ENCODE measurements around the gene AIP.

The AIP gene

DNA sequence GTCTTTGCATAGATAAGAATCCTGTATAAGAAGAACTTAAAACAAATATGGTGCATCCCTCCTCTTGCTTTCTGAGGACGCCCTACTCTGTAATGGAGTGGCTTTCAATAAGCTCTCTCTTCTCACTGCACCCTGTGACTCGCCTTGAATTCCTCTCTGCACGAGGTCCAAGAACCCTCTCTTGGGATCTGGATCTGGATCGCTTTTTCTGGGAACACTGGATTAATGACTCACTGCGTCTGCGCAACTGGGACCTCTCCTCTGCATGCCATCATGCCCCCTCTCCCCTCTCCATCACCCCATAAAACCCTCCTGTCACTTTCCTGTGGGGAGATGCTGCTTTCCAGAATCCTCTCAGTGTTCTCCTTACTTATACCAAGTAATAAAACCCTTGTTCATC is 55.5 kb downstream of the AIP start:
- DNase-seq, result no peak

DNA sequence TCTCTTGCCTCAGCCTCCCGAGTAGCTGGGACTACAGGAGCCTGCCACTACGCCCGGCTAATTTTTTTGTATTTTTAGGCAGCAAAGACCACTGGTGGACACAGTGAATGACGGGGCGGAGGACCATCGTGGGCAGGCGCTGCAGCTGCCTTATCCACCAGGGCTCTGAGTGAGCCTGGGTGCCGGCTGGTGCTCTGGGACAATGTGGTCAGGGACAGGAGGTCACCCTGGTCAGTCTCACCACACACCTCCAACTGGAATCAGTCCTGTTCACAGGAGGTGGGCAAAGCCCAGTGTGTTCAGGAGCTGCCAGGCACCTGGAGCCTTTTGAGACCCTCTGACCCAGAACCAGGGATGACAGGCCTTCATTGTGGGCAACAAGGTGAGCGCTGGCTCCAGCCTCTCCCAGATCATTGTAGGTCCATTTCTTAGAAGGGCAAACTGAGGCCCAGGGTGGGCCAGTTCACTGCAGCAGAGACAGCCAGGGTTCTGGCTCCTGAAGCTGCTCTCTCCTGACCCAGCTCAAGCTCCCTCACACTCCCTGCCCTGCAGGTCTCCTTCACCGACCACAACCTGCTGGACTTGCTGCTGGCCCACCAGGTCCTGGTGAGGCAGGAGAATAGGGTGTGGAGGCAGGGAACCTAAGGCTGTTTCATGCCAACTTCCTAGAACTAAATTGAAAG is 56.1 kb downstream of the AIP start:
- no peak for DNase-seq

DNA sequence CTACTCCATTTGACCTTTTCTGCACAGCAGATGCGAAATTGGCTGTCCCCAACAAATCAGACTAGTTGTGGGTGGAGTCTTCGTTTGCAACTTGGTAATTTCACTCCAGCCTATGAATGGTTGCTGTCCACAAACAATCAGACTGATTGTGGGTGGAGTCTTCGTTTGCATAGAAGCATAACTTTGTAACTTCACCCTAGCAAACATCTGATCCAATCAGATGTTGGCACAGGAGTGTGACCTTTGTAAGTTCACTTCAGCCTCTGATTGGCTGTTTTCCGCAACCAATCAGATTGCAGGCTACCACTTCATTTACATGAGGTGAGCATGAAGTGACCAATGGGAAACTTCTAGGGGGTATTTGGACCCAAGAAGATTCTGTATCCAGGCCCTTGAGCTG is 56.7 kb downstream of the AIP start:
- DNase-seq, result no peak
